WTC11 (cell line): ENCODE results near the gene LDLR.

Source experiments
- CBFB ChIP-seq: sonication (generic); formaldehyde crosslinking; IDR thresholded peaks from 2 replicates; pipeline ENCODE4 v1.8.1; 2022; ENCODE audit warnings: mild to moderate bottlenecking, low read depth, missing genetic modification reagents
- FOXP1 ChIP-seq: sonication (generic); formaldehyde crosslinking; IDR thresholded peaks from 2 replicates; pipeline ENCODE4 v1.8.0; 2022; ENCODE audit warnings: missing genetic modification reagents, mild to moderate bottlenecking, moderate library complexity, borderline replicate concordance
- JUN ChIP-seq: sonication (generic); formaldehyde crosslinking; IDR thresholded peaks from 2 replicates; pipeline ENCODE4 v1.8.0; 2023; ENCODE audit warnings: mild to moderate bottlenecking, missing genetic modification reagents
- MXD4 ChIP-seq: fragments of 250-450 bp; sonication (Bioruptor Pico); IDR thresholded peaks from 2 replicates; pipeline ENCODE4 v1.8.0; 2021; ENCODE audit warnings: mild to moderate bottlenecking, moderate library complexity, borderline replicate concordance
- NFE2L1 ChIP-seq: sonication (generic); formaldehyde crosslinking; IDR thresholded peaks from 2 replicates; pipeline ENCODE4 v1.8.1; 2023; ENCODE audit warnings: missing genetic modification reagents
- NFYB ChIP-seq: sonication (generic); formaldehyde crosslinking; conservative IDR thresholded peaks from 2 replicates; pipeline ENCODE4 v1.8.0; 2022; ENCODE audit warnings: low read depth, missing genetic modification reagents
- ZNF263 ChIP-seq: sonication (generic); formaldehyde crosslinking; IDR thresholded peaks from 2 replicates; pipeline ENCODE4 v1.8.1; 2022; ENCODE audit warnings: low read depth, mild to moderate bottlenecking, moderate library complexity, missing genetic modification reagents
- TF ChIP-seq, protein P1 (sequence below): fragments of 200-600 bp; IDR thresholded peaks from 2 replicates; pipeline ENCODE4 v1.8.0; 2022; ENCODE audit warnings: antibody characterized with exemption
- TF ChIP-seq, protein P2 (sequence below): sonication (generic); formaldehyde crosslinking; IDR thresholded peaks from 2 replicates; pipeline ENCODE4 v1.8.0; 2022; ENCODE audit warnings: mild to moderate bottlenecking, missing genetic modification reagents
- TF ChIP-seq, protein P3 (sequence below): sonication (generic); formaldehyde crosslinking; IDR thresholded peaks from 2 replicates; pipeline ENCODE4 v1.8.0; 2022; ENCODE audit warnings: mild to moderate bottlenecking, missing genetic modification reagents
- TF ChIP-seq, protein P4 (sequence below): sonication (generic); formaldehyde crosslinking; IDR thresholded peaks from 2 replicates; pipeline ENCODE4 v1.8.0; 2022; ENCODE audit warnings: mild to moderate bottlenecking, missing genetic modification reagents
- TF ChIP-seq, protein P5 (sequence below): sonication (generic); formaldehyde crosslinking; IDR thresholded peaks from 2 replicates; pipeline ENCODE4 v1.8.0; 2022; ENCODE audit warnings: mild to moderate bottlenecking, missing genetic modification reagents
- TF ChIP-seq, protein P6 (sequence below): sonication (generic); formaldehyde crosslinking; IDR thresholded peaks from 2 replicates; pipeline ENCODE4 v1.8.1; 2023; ENCODE audit warnings: mild to moderate bottlenecking, missing genetic modification reagents, moderate library complexity
- TF ChIP-seq, protein P7 (sequence below): sonication (generic); formaldehyde crosslinking; IDR thresholded peaks from 2 replicates; pipeline ENCODE4 v1.8.1; 2022; ENCODE audit warnings: low read depth, missing genetic modification reagents, borderline replicate concordance

DNA sequence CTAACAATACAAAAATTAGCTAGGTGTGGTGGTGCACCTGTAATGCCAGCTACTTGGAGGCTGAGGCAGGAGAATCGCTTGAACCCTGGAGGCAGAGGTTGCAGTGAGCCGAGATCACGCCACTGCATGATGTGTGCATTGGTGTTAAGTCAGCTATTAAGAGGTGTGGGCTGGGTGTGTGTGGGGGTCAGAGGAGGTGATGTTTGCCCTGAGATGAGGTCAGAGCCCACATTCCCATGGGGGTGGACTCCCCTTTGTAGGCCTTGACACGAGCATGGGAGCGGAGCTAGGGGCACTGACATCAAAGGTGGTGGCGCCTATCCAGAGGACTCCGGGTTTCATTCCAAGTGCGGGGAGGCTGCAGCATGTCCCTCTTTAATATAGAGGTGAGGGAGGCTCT, 34.6 kb upstream of the LDLR start:
- TF ChIP-seq, protein P1, sequence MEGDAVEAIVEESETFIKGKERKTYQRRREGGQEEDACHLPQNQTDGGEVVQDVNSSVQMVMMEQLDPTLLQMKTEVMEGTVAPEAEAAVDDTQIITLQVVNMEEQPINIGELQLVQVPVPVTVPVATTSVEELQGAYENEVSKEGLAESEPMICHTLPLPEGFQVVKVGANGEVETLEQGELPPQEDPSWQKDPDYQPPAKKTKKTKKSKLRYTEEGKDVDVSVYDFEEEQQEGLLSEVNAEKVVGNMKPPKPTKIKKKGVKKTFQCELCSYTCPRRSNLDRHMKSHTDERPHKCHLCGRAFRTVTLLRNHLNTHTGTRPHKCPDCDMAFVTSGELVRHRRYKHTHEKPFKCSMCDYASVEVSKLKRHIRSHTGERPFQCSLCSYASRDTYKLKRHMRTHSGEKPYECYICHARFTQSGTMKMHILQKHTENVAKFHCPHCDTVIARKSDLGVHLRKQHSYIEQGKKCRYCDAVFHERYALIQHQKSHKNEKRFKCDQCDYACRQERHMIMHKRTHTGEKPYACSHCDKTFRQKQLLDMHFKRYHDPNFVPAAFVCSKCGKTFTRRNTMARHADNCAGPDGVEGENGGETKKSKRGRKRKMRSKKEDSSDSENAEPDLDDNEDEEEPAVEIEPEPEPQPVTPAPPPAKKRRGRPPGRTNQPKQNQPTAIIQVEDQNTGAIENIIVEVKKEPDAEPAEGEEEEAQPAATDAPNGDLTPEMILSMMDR = no peak
- TF ChIP-seq, protein P2, sequence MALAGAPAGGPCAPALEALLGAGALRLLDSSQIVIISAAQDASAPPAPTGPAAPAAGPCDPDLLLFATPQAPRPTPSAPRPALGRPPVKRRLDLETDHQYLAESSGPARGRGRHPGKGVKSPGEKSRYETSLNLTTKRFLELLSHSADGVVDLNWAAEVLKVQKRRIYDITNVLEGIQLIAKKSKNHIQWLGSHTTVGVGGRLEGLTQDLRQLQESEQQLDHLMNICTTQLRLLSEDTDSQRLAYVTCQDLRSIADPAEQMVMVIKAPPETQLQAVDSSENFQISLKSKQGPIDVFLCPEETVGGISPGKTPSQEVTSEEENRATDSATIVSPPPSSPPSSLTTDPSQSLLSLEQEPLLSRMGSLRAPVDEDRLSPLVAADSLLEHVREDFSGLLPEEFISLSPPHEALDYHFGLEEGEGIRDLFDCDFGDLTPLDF (CRISPR knock-in tag) = no peak
- TF ChIP-seq, protein P3, sequence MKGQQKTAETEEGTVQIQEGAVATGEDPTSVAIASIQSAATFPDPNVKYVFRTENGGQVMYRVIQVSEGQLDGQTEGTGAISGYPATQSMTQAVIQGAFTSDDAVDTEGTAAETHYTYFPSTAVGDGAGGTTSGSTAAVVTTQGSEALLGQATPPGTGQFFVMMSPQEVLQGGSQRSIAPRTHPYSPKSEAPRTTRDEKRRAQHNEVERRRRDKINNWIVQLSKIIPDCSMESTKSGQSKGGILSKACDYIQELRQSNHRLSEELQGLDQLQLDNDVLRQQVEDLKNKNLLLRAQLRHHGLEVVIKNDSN = no peak
- TF ChIP-seq, protein P4, sequence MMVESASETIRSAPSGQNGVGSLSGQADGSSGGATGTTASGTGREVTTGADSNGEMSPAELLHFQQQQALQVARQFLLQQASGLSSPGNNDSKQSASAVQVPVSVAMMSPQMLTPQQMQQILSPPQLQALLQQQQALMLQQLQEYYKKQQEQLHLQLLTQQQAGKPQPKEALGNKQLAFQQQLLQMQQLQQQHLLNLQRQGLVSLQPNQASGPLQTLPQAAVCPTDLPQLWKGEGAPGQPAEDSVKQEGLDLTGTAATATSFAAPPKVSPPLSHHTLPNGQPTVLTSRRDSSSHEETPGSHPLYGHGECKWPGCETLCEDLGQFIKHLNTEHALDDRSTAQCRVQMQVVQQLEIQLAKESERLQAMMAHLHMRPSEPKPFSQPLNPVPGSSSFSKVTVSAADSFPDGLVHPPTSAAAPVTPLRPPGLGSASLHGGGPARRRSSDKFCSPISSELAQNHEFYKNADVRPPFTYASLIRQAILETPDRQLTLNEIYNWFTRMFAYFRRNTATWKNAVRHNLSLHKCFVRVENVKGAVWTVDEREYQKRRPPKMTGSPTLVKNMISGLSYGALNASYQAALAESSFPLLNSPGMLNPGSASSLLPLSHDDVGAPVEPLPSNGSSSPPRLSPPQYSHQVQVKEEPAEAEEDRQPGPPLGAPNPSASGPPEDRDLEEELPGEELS = no peak
- TF ChIP-seq, protein P5, sequence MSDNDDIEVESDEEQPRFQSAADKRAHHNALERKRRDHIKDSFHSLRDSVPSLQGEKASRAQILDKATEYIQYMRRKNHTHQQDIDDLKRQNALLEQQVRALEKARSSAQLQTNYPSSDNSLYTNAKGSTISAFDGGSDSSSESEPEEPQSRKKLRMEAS = no peak
- TF ChIP-seq NFYB (CRISPR knock-in tag) (no peak), MXD4 (CRISPR knock-in tag) (no peak), FOXP1 (CRISPR knock-in tag) (no peak), CBFB (CRISPR knock-in tag) (no peak), ZNF263 (CRISPR knock-in tag) (no peak), JUN (CRISPR knock-in tag) (no peak), NFE2L1 (CRISPR knock-in tag) (no peak)
- TF ChIP-seq, protein P6, sequence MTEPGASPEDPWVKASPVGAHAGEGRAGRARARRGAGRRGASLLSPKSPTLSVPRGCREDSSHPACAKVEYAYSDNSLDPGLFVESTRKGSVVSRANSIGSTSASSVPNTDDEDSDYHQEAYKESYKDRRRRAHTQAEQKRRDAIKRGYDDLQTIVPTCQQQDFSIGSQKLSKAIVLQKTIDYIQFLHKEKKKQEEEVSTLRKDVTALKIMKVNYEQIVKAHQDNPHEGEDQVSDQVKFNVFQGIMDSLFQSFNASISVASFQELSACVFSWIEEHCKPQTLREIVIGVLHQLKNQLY (CRISPR knock-in tag) = no peak
- TF ChIP-seq, protein P7, sequence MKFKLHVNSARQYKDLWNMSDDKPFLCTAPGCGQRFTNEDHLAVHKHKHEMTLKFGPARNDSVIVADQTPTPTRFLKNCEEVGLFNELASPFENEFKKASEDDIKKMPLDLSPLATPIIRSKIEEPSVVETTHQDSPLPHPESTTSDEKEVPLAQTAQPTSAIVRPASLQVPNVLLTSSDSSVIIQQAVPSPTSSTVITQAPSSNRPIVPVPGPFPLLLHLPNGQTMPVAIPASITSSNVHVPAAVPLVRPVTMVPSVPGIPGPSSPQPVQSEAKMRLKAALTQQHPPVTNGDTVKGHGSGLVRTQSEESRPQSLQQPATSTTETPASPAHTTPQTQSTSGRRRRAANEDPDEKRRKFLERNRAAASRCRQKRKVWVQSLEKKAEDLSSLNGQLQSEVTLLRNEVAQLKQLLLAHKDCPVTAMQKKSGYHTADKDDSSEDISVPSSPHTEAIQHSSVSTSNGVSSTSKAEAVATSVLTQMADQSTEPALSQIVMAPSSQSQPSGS = no peak
